Liver (tissue), 9 donors: ENCODE data around the gene LMOD1. TPM values are rescaled to one million over a fixed set of nuclear protein-coding genes. Genes with fewer than 3 reads are reported as not detected.

Experiments used
- DNase-seq: peaks from one replicate; pipeline ENCODE4 v3.0.0-alpha.2; 2017; ENCODE audit warnings: low spot score
- H3K27ac ChIP-seq, 2 donors: one replicate each; pipeline ENCODE4 v1.7.0; 2013; ENCODE audit warnings: inconsistent platforms in 2 of 2, low read length in 2 of 2, control low read depth in 1 of 2, low read depth in 1 of 2, mild to moderate bottlenecking in 1 of 2
- H3K27me3 ChIP-seq, 4 donors: one replicate each; pipeline versions ENCODE4 v1.6.1 to v1.7.0; 2013; ENCODE audit warnings: low read length in 3 of 4, inconsistent platforms in 1 of 4, mild to moderate bottlenecking in 1 of 4, moderate library complexity in 1 of 4; ENCODE audit not compliant: control insufficient read depth in 4 of 4, insufficient read depth in 4 of 4
- H3K36me3 ChIP-seq, 4 donors: one replicate each; pipeline versions ENCODE4 v1.6.1 to v1.7.0; 2013; ENCODE audit warnings: low read length in 3 of 4, mild to moderate bottlenecking in 3 of 4, low read depth in 1 of 4, moderate library complexity in 1 of 4; ENCODE audit not compliant: control insufficient read depth in 4 of 4, insufficient read depth in 3 of 4
- H3K4me1 ChIP-seq, 4 donors: one replicate each; pipeline versions ENCODE4 v1.6.1 to v1.7.0; 2013; ENCODE audit warnings: low read length in 3 of 4, mild to moderate bottlenecking in 3 of 4, moderate library complexity in 1 of 4; ENCODE audit not compliant: control insufficient read depth in 4 of 4, insufficient read depth in 4 of 4
- H3K4me3 ChIP-seq, 3 donors: one replicate each; pipeline versions ENCODE4 v1.6.1 to v1.7.0; 2013; ENCODE audit warnings: low read length in 3 of 3, control low read depth in 1 of 3, low read depth in 1 of 3, mild to moderate bottlenecking in 1 of 3
- H3K9ac ChIP-seq, 2 donors: one replicate each; pipeline ENCODE4 v1.7.0; 2013; ENCODE audit warnings: low read length in 2 of 2, mild to moderate bottlenecking in 2 of 2, moderate library complexity in 2 of 2, control low read depth in 1 of 2, low read depth in 1 of 2
- H3K9me3 ChIP-seq, 4 donors: one replicate each; pipeline versions ENCODE4 v1.6.1 to v1.7.0; 2013; ENCODE audit warnings: low read length in 3 of 4; ENCODE audit not compliant: control insufficient read depth in 4 of 4
- ATF3 ChIP-seq: IDR thresholded peaks from 2 replicates; pipeline ENCODE4 v1.6.1; 2016; ENCODE audit warnings: antibody characterized with exemption
- CTCF ChIP-seq: fragments of 150-350 bp; IDR thresholded peaks from 2 replicates; pipeline ENCODE4 v1.5.1; 2017; ENCODE audit warnings: improper control_type of control experiment, low read depth, low read length; ENCODE audit not compliant: missing input control
- EGR1 ChIP-seq, 2 donors: IDR thresholded peaks; 2 replicates each; pipeline ENCODE4 v1.6.1; 2016 to 2018; ENCODE audit warnings: antibody characterized with exemption in 2 of 2, low read depth in 2 of 2
- FOXA1 ChIP-seq: IDR thresholded peaks from 2 replicates; pipeline ENCODE4 v1.6.1; 2016; ENCODE audit warnings: antibody characterized with exemption
- FOXA2 ChIP-seq: IDR thresholded peaks from 2 replicates; pipeline ENCODE4 v1.6.1; 2016; ENCODE audit warnings: antibody characterized with exemption
- GABPA ChIP-seq, 2 donors: IDR thresholded peaks in 1 of 2; conservative IDR thresholded peaks in 1 of 2; 2 replicates each; pipeline ENCODE4 v1.6.1; 2016; ENCODE audit warnings: antibody characterized with exemption in 2 of 2, mild to moderate bottlenecking in 1 of 2, moderate library complexity in 1 of 2
- HNF4A ChIP-seq, 2 donors: conservative IDR thresholded peaks; 2 replicates each; pipeline ENCODE4 v1.6.1; 2016; ENCODE audit warnings: antibody characterized with exemption in 2 of 2, mild to moderate bottlenecking in 2 of 2
- HNF4G ChIP-seq: IDR thresholded peaks from 2 replicates; pipeline ENCODE4 v1.6.1; 2016; ENCODE audit warnings: antibody characterized with exemption
- JUND ChIP-seq, 2 donors: IDR thresholded peaks; 2 replicates each; pipeline ENCODE4 v1.6.1; 2016; ENCODE audit warnings: antibody characterized with exemption in 2 of 2
- RAD21 ChIP-seq, 2 donors: IDR thresholded peaks; 2 replicates each; pipeline ENCODE4 v1.6.1; 2016; ENCODE audit warnings: antibody characterized with exemption in 2 of 2, mild to moderate bottlenecking in 2 of 2
- RXRA ChIP-seq, 2 donors: IDR thresholded peaks; 2 replicates each; pipeline ENCODE4 v1.6.1; 2017 to 2018; ENCODE audit warnings: antibody characterized with exemption in 2 of 2, mild to moderate bottlenecking in 1 of 2
- SP1 ChIP-seq: IDR thresholded peaks from 2 replicates; pipeline ENCODE4 v1.6.1; 2018; ENCODE audit warnings: antibody characterized with exemption, mild to moderate bottlenecking
- TAF1 ChIP-seq: conservative IDR thresholded peaks from 2 replicates; pipeline ENCODE4 v1.6.1; 2016; ENCODE audit warnings: antibody characterized with exemption, mild to moderate bottlenecking
- ZBTB33 ChIP-seq: IDR thresholded peaks from 2 replicates; pipeline ENCODE4 v1.6.1; 2016; ENCODE audit warnings: antibody characterized with exemption
- WGBS: extraction: QIAGEN DNeasy Blood & Tissue Kit; methylation state at CpG from one replicate; pipeline ENCODE4 v1.1.7; 2013; 5-methylcytosine and 5-hydroxymethylcytosine counted together
- polyA plus RNA-seq, 2 donors: library from polyadenylated mRNA; stranded (reverse) in 1 of 2; unstranded in 1 of 2; fragments of 200-250 nt in 1 of 2; fragments of >200 nt in 1 of 2; fragmentation: Nextera tagmentation in 1 of 2; extraction: Ambion mirVana in 1 of 2; gene quantifications; one replicate each; pipeline versions ENCODE4 v1.2.1 to v1.2.3, GENCODE V29; 2013 to 2015
- total RNA-seq, 2 donors: library from RNA; depleted of rRNA; stranded (reverse); fragments of >200 nt; gene quantifications; one replicate each; pipeline ENCODE4 v1.2.3, GENCODE V29; 2014
- donor health status: healthy.
- donor health status: healthy.
- donor health status: healthy.
- donor health status: healthy.
- donor health status: healthy.

The LMOD1 gene
- total and polyA plus RNA-seq, 4 donors: 0.14 to 4.4 (median 2.2) TPM

GRCh38 chr1:201889090-201889968 lies 57.0 kb downstream of the LMOD1 start:
- TF ChIP-seq RXRA (IDR thresholded peaks at IDR 0.05): no peak
- no peak for TF ChIP-seq FOXA2
- no peak for TF ChIP-seq JUND (IDR thresholded peaks at IDR 0.05)
- no peak for TF ChIP-seq EGR1 (IDR thresholded peaks at IDR 0.05; ENCODE audit: low read depth in 2 of 2)
- TF ChIP-seq CTCF: no peak
- TF ChIP-seq TAF1: no peak
- TF ChIP-seq ZBTB33: no peak
- no peak for TF ChIP-seq HNF4A (conservative IDR thresholded peaks at IDR 0.05)
- TF ChIP-seq FOXA1: no peak
- no peak for TF ChIP-seq SP1
- H3K27me3 ChIP-seq: no peaks in the 10 kb centered on the region
- DNase-seq: no peak
- H3K4me3 ChIP-seq: peak overlapping the region in 2 of 3 donors; percentile 77 to 92
- no peak overlapping the region for H3K9ac ChIP-seq
- no peaks in the 10 kb centered on the region for H3K9me3 ChIP-seq
- H3K4me1 ChIP-seq: peaks cover 8 to 14% (median 10%) of the 10 kb centered on the region in 4 donors
- 42% methylated on average over 33 of the region's 33 CpGs for WGBS
- H3K27ac ChIP-seq: no peak overlapping the region
- H3K36me3 ChIP-seq: no peaks in the 10 kb centered on the region

- H3K4me1 ChIP-seq: peaks cover 8 to 14% (median 10%) of the 10 kb centered on the region in 4 donors
- no peak for DNase-seq
- peak within 1 kb of the TSS in 2 of 3 donors; percentile 77 to 92 for H3K4me3 ChIP-seq
- H3K9ac ChIP-seq: no peak within 1 kb of the TSS
- no peaks in the 10 kb centered on the region for H3K27me3 ChIP-seq
- no peaks in the 10 kb centered on the region for H3K9me3 ChIP-seq
- no peak within 1 kb of the TSS for H3K27ac ChIP-seq
- TF ChIP-seq SP1 (peak; percentile 57), GABPA (IDR thresholded peaks at IDR 0.05 in 1 of 2, conservative IDR thresholded peaks at IDR 0.05 in 1 of 2) (no peak), RAD21 (IDR thresholded peaks at IDR 0.05) (no peak), HNF4A (conservative IDR thresholded peaks at IDR 0.05) (no peak), FOXA2 (no peak), ATF3 (no peak), HNF4G (no peak), ZBTB33 (no peak)
- WGBS: 5% methylated on average over 49 of the region's 49 CpGs
- no peaks in the 10 kb centered on the region for H3K36me3 ChIP-seq
Measured at GRCh38 chr1:201888282-201889089, 57.9 kb downstream of the LMOD1 start, which contains the start of gene SHISA4. Gene SHISA4, plus strand, starts transcription at chr1:201888898. Its CDS starts 97 bp downstream, at chr1:201888995.
